Pancreas (tissue), 10 donors: ENCODE data around the gene CNTFR. TPM values are rescaled to one million over a fixed set of nuclear protein-coding genes. Genes with fewer than 3 reads are reported as not detected.

Source experiments
- ATAC-seq, 4 donors: fragments of 200-7000 bp; cut with Tn5 transposase; one replicate each; pipeline versions ENCODE4 v1.8.0 to v1.9.1; 2020; ENCODE audit warnings: mild to moderate bottlenecking in 4 of 4, moderate library complexity in 4 of 4
- DNase-seq, 6 donors: peaks; one replicate each; pipeline ENCODE4 v3.0.0-alpha.2; 2020
- FAIRE-seq: peaks from 2 replicates; lab custom pipeline; 2012; peaks lifted over from hg19 to GRCh38; lab: Jason Lieb, UNC
- H3K27ac ChIP-seq, 4 donors: fragments of 200-600 bp; sonication (generic); 1 replicate in 3 of 4; 2 replicates in 1 of 4; pipeline versions ENCODE4 v1.5.0 to v1.8.0; 2020
- H3K27me3 ChIP-seq, 4 donors: fragments of 200-600 bp; one replicate each; pipeline ENCODE4 v1.8.0; 2021
- H3K36me3 ChIP-seq, 3 donors: fragments of 200-600 bp; sonication (generic) in 1 of 3; one replicate each; pipeline versions ENCODE4 v1.5.0 to v1.8.0; 2020 to 2021
- H3K4me1 ChIP-seq, 3 donors: fragments of 200-600 bp; one replicate each; pipeline ENCODE4 v1.8.0; 2021
- H3K4me3 ChIP-seq, 4 donors: fragments of 200-600 bp; sonication (generic) in 2 of 4; one replicate each; pipeline versions ENCODE4 v1.5.0 to v1.8.0; 2020 to 2021
- H3K9me3 ChIP-seq, 4 donors: fragments of 200-600 bp; one replicate each; pipeline ENCODE4 v1.8.0; 2021
- WGBS, 2 donors: extraction: QIAGEN DNeasy Blood & Tissue Kit; methylation state at CpG; one replicate each; pipeline ENCODE4 v1.1.7; 2013; 5-methylcytosine and 5-hydroxymethylcytosine counted together
- intact Hi-C, 3 donors: fragments of 100-400 bp; cut with DNase I; formaldehyde crosslinking; loops; one replicate each; pipeline versions ENCODE4 v1.11.1 to v1.14.2; 2022
- polyA plus RNA-seq, 2 donors: library from polyadenylated mRNA; stranded (reverse); fragments of 200-250 nt; gene quantifications; one replicate each; pipeline ENCODE4 v1.2.3, GENCODE V29; 2013
- total RNA-seq, 6 donors: library from RNA; stranded (reverse); fragmentation: NEBNext Ultra II Directional in 4 of 6; extraction: Animal tissue kit (Norgen Biotek cat#: 25700) in 4 of 6; gene quantifications; one replicate each; pipeline versions ENCODE4 v1.2.1 to v1.2.4, GENCODE V29; 2021 to 2023
- TF ChIP-seq, protein P1 (sequence below), 4 donors: fragments of 200-600 bp; sonication (generic) in 3 of 4; IDR thresholded peaks; one replicate each; pipeline versions ENCODE4 v1.5.0 to v1.8.0; 2021; ENCODE audit warnings: antibody characterized with exemption in 4 of 4
- donor health status: healthy with polysubstance abuse.
- donor health status: DM: no; HTN: no; CAD: no; lungs with moderate emphysema.
- donor health status: DM: no; HTN: no; CAD: no.
- donor health status: control.
- donor health status: control.
- donor health status: Bipolar disorder and iron deficiency.
- donor health status: DM: yes; HTN: yes; CAD: no.
- donor health status: DM: no; HTN: no; CAD: no.
- donor health status: DM: no; HTN: no; CAD: no.
- donor health status: DM: yes; HTN: yes; CAD: no.

Gene CNTFR
- total and polyA plus RNA-seq, 8 donors: 0.12 to 2.6 (median 0.87) TPM; not detected in 1

DNA sequence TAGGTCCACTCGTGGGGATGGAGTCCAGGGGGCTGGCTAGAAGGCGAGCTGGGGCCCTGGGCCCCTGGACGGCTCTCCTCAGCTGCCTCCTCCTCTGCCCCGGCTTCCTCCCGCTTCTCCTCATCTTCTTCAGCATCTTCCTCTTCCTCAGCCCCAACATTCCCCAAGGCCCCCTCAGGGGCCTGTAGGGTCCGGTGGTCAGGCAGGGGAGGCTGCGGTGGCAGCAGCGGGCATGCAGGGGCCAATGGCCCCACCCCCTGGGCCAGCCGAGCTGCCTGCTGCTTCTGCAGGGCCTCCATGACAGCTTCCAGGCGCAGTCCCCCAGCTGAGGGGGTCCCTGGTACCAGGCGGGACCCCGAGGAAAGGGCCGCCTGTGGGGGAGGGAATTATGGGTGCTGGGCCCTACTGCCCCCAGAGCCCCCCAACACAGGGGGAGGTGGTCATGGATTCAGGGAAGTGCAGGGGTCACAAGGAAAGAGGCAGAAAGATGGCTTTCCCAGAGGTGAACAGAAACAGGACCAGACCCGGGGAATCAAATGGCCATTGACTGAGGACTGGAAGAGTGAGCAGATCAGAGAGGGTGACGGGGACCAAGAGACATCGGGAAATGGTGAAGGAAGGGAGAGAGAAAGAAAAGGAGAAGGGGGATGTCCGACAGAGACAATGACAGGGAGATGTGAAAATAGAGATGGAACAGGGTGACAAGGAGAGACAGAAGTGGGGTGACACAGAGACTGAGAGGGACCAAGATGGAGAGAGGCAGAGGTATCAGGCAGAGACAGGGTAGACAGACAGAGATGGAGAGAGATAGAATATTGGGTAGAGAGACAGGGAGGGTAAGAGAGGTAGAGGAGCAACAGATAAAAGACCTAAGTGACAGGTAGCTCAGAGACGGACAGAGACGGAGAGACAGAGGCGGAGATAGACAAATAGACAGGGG, 38.5 kb upstream of the CNTFR start:
- H3K4me1 ChIP-seq: peaks cover 0 to 7% (median 0%) of the 10 kb centered on the region in 3 donors
- no peak for FAIRE-seq
- H3K4me3 ChIP-seq: peak overlapping the region in 2 of 4 donors; percentile 34 to 46
- WGBS, 2 donors: 30 to 33% methylated on average over 20 of the region's 20 CpGs
- ATAC-seq: no peak
- no peak overlapping the region for H3K27ac ChIP-seq
- intact Hi-C loops: no loop called here
- peaks cover 0 to 28% (median 8%) of the 10 kb centered on the region in 4 donors for H3K27me3 ChIP-seq
- no peak for DNase-seq
- no peaks in the 10 kb centered on the region for H3K36me3 ChIP-seq
- no peaks in the 10 kb centered on the region for H3K9me3 ChIP-seq
- TF ChIP-seq, protein P1, sequence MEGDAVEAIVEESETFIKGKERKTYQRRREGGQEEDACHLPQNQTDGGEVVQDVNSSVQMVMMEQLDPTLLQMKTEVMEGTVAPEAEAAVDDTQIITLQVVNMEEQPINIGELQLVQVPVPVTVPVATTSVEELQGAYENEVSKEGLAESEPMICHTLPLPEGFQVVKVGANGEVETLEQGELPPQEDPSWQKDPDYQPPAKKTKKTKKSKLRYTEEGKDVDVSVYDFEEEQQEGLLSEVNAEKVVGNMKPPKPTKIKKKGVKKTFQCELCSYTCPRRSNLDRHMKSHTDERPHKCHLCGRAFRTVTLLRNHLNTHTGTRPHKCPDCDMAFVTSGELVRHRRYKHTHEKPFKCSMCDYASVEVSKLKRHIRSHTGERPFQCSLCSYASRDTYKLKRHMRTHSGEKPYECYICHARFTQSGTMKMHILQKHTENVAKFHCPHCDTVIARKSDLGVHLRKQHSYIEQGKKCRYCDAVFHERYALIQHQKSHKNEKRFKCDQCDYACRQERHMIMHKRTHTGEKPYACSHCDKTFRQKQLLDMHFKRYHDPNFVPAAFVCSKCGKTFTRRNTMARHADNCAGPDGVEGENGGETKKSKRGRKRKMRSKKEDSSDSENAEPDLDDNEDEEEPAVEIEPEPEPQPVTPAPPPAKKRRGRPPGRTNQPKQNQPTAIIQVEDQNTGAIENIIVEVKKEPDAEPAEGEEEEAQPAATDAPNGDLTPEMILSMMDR (IDR thresholded peaks at IDR 0.05): no peak

DNA sequence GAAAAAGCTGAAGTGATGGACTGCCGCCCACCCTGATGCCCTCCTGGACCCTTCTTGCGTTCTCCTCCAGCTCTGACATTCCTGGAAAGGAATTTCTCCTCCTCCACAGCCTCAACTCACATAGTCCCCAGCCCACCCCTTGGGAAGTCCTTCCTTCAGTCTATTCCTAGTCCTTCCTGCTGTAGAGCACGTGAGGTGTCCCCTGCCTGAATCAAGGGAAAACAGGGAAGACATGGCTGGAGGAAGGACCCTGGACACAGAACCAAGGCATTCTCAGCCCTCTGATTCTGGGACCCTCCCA, 35.6 kb upstream of the CNTFR start:
- TF ChIP-seq, protein P1 (IDR thresholded peaks at IDR 0.05): no peak
- H3K9me3 ChIP-seq: no peaks in the 10 kb centered on the region
- WGBS, 2 donors: 66 to 79% methylated on average over 3 of the region's 3 CpGs
- H3K4me1 ChIP-seq: peaks cover 0 to 7% (median 0%) of the 10 kb centered on the region in 3 donors
- H3K36me3 ChIP-seq: no peaks in the 10 kb centered on the region
- no peak overlapping the region for H3K27ac ChIP-seq
- no peak for FAIRE-seq
- H3K4me3 ChIP-seq: no peak overlapping the region
- intact Hi-C loops: no loop called here
- peaks cover 0 to 28% (median 8%) of the 10 kb centered on the region in 4 donors for H3K27me3 ChIP-seq
- DNase-seq: no peak
- ATAC-seq: no peak

DNA sequence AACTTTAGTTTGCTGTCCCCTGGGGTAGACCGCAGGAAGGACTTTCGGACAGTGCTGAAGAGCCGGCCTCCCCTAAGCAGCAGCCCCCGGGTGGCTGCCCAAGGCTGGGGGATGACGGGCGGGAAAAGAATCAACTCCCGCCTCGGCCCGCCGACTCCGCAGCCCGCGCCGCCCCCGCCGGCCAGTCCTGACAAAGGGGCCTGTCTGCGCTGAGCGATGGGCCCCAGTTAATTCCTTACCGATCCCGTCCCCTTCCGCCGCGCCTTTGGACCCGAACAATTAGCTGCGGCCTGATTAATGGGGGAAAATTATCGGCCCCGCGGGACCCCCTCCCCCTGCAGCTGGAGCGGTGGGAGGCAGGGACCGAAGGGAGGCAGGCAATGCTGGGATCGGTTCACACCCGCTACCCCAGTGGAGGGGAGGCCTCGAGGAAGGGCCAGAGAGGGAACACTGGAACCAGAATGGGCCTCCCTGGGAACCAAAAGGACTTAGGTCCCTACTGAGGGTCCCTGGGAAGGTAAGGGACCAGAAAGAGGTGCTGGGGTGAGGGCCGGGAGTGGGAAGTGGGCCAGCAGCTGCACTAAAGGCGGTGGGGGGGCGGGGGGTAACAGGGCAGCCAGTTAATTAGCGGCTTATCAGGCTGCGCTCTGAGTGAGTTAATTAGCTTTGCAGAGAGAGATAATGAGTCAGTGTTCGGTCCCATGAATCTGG, 35.1 kb upstream of the CNTFR start:
- Histone ChIP-seq H3K27me3 (peaks cover 0 to 28% (median 8%) of the 10 kb centered on the region in 4 donors), H3K36me3 (no peaks in the 10 kb centered on the region), H3K4me3 (no peak overlapping the region), H3K9me3 (no peaks in the 10 kb centered on the region), H3K27ac (no peak overlapping the region), H3K4me1 (peaks cover 0 to 9% (median 2%) of the 10 kb centered on the region in 3 donors)
- 33 to 35% methylated on average over 36 to 39 of the region's 39 CpGs for WGBS, 2 donors
- DNase-seq: no peak
- no peak for ATAC-seq
- FAIRE-seq: no peak
- intact Hi-C loops: no loop called here
- TF ChIP-seq, protein P1 (IDR thresholded peaks at IDR 0.05): no peak

DNA sequence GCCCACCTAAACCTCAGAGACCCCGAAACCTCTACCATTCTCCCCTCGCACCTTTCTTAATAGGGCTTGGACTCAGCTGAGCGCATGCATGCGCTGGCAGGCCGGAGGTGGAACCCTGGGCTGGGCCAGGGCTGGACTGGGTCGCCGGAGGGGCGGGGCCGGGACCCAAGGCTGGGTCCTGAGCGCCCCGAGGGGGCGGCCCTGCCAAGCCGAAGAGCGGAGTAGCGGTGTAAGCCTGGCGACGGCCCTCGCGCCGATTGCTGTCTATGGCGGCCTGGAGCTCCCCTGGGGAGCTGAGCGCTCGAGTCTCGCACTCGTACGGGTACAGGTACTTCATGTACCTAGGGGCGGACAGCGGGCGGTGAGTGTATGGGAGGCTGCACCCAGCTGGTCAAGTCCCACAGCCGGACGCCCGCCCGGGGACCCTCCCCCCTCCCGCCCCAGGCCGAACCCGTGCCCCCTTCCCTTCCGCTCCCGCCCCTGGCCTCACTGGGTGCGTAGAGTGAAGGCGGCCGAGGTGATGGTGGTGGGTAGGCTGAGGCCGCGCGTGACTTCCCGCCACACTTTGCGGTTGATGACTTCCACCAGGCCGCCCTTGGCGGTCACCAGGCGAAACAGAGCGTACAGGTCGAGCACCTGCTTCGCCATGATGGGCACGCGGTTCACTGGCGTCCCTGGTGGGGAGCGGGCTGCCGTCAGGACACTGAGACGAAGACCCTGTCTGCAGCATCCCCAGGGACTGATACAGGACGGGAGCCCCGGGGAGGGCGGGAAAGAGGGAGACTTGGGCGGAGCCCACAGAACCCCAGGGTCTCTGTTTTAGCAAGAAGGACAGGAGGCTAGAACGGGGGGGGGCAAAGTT, 34.1 kb upstream of the CNTFR start:
- WGBS, 2 donors: 19 to 23% methylated on average over 45 to 63 of the region's 63 CpGs
- Histone ChIP-seq H3K27ac (no peak overlapping the region), H3K36me3 (no peaks in the 10 kb centered on the region), H3K9me3 (no peaks in the 10 kb centered on the region), H3K4me3 (no peak overlapping the region), H3K4me1 (peaks cover 0 to 11% (median 5%) of the 10 kb centered on the region in 3 donors), H3K27me3 (peaks cover 0 to 28% (median 8%) of the 10 kb centered on the region in 4 donors)
- FAIRE-seq (no peak), DNase-seq (no peak), ATAC-seq (no peak)
- TF ChIP-seq, protein P1 (IDR thresholded peaks at IDR 0.05): no peak
- intact Hi-C loops: no loop called here
